CD14-positive monocyte (primary cell): ENCODE measurements around the gene C19orf85. TPM values are rescaled to one million over a fixed set of nuclear protein-coding genes. Genes with fewer than 3 reads are reported as not detected.
A peak's percentile ranks its signal among the peaks of the same experiment; 100 is the strongest.

Source experiments
- DNase-seq, 3 donors: peaks; one replicate each; pipeline ENCODE4 v3.0.0-alpha.2; 2011 to 2022
- H2AFZ ChIP-seq: 2 replicates; pipeline ENCODE4 v1.6.0; 2012; ENCODE audit warnings: mild to moderate bottlenecking, low read depth, low read length, inconsistent platforms; ENCODE audit not compliant: insufficient read depth, poor library complexity, severe bottlenecking
- H3K27ac ChIP-seq, 2 donors: 1 replicate in 1 of 2; 2 replicates in 1 of 2; pipeline ENCODE4 v1.5.1; 2012 to 2013; ENCODE audit warnings: low read length in 2 of 2, control low read depth in 1 of 2, inconsistent platforms in 1 of 2, low read depth in 1 of 2, mild to moderate bottlenecking in 1 of 2
- H3K27me3 ChIP-seq, 2 donors: one replicate each; pipeline versions ENCODE4 v1.6.0 to v1.6.1; 2011 to 2013; ENCODE audit warnings: low read length in 2 of 2; ENCODE audit not compliant: control insufficient read depth in 2 of 2, insufficient read depth in 2 of 2
- H3K36me3 ChIP-seq, 2 donors: replicated peaks in 1 of 2; 1 replicate in 1 of 2; 2 replicates in 1 of 2; pipeline versions ENCODE4 v1.5.1 to v1.6.1; 2012 to 2013; ENCODE audit warnings: low read length in 2 of 2, control low read depth in 1 of 2, inconsistent platforms in 1 of 2, mild to moderate bottlenecking in 1 of 2; ENCODE audit not compliant: insufficient read depth in 2 of 2, control insufficient read depth in 1 of 2
- H3K4me1 ChIP-seq, 2 donors: 1 replicate in 1 of 2; 2 replicates in 1 of 2; pipeline versions ENCODE4 v1.5.1 to v1.6.1; 2012 to 2013; ENCODE audit warnings: low read length in 2 of 2, control low read depth in 1 of 2, inconsistent platforms in 1 of 2, mild to moderate bottlenecking in 1 of 2, moderate library complexity in 1 of 2; ENCODE audit not compliant: insufficient read depth in 2 of 2, control insufficient read depth in 1 of 2
- H3K4me2 ChIP-seq: replicated peaks from 2 replicates; pipeline ENCODE3; 2012; ENCODE audit warnings: low read length, moderate library complexity, mild to moderate bottlenecking; ENCODE audit not compliant: poor library complexity, severe bottlenecking; ENCODE audit errors: extremely low read depth
- H3K4me3 ChIP-seq, 3 experiments: fragments of 200-600 bp in 1 of 3; sonication (generic) in 1 of 3; replicated peaks in 1 of 3; 1 replicate in 2 of 3; 2 replicates in 1 of 3; pipeline ENCODE4 v1.5.1; 2011 to 2013; ENCODE audit warnings: low read length in 3 of 3, mild to moderate bottlenecking in 3 of 3, control low read depth in 2 of 3, low read depth in 2 of 3, inconsistent platforms in 1 of 3, moderate library complexity in 1 of 3
- H3K79me2 ChIP-seq: 2 replicates; pipeline ENCODE4 v1.6.0; 2012; ENCODE audit warnings: mild to moderate bottlenecking, control low read depth, inconsistent platforms, low read length, moderate library complexity; ENCODE audit not compliant: insufficient read depth
- H3K9ac ChIP-seq: 2 replicates; pipeline ENCODE4 v1.6.0; 2017; ENCODE audit warnings: low read length, mild to moderate bottlenecking; ENCODE audit not compliant: insufficient read depth, poor library complexity, severe bottlenecking
- H3K9me3 ChIP-seq, 2 donors: replicated peaks in 1 of 2; 1 replicate in 1 of 2; 2 replicates in 1 of 2; pipeline versions ENCODE4 v1.5.1 to v1.6.1; 2012 to 2013; ENCODE audit warnings: low read length in 2 of 2, control low read depth in 1 of 2; ENCODE audit not compliant: control insufficient read depth in 1 of 2, insufficient read depth in 1 of 2
- H4K20me1 ChIP-seq: 2 replicates; pipeline ENCODE4 v1.6.0; 2012; ENCODE audit warnings: mild to moderate bottlenecking, low read length, control low read depth, moderate library complexity; ENCODE audit not compliant: insufficient read depth
- H3K27ac Mint-ChIP-seq, 7 donors: one replicate each; pipeline ENCODE4 v1.8.0; 2020; ENCODE audit warnings: mild to moderate bottlenecking in 7 of 7, mixed read lengths in 7 of 7, moderate library complexity in 6 of 7, inconsistent platforms in 2 of 7
- H3K27me3 Mint-ChIP-seq, 3 donors: one replicate each; pipeline ENCODE4 v1.8.0; 2021 to 2022; ENCODE audit warnings: low read depth in 3 of 3, mild to moderate bottlenecking in 3 of 3, mixed read lengths in 3 of 3, moderate library complexity in 3 of 3, inconsistent platforms in 1 of 3
- H3K36me3 Mint-ChIP-seq, 2 donors: one replicate each; pipeline ENCODE4 v1.8.0; 2020; ENCODE audit warnings: mixed read lengths in 2 of 2, inconsistent platforms in 1 of 2, mild to moderate bottlenecking in 1 of 2
- H3K4me1 Mint-ChIP-seq: one replicate; pipeline ENCODE4 v1.8.0; 2020; ENCODE audit warnings: mild to moderate bottlenecking, mixed read lengths
- H3K4me3 Mint-ChIP-seq, 2 donors: one replicate each; pipeline ENCODE4 v1.8.0; 2020; ENCODE audit warnings: mild to moderate bottlenecking in 2 of 2, mixed read lengths in 2 of 2, moderate library complexity in 1 of 2
- H3K9me3 Mint-ChIP-seq, 7 donors: one replicate each; pipeline ENCODE4 v1.8.0; 2020 to 2022; ENCODE audit warnings: mixed read lengths in 7 of 7, mild to moderate bottlenecking in 6 of 7, moderate library complexity in 6 of 7, inconsistent platforms in 2 of 7
- WGBS: methylation state at CpG from one replicate; pipeline ENCODE4 v1.1.5; 2013; ENCODE audit warnings: missing lambda C conversion rate; ENCODE audit not compliant: insufficient coverage; 5-methylcytosine and 5-hydroxymethylcytosine counted together
- intact Hi-C, 2 donors: fragments of 100-400 bp; cut with micrococcal nuclease; formaldehyde crosslinking; loops; one replicate each; pipeline versions ENCODE4 v1.15.0 to v1.15.1; 2023
- polyA plus RNA-seq, 3 donors: library from polyadenylated mRNA; depleted of rRNA in 1 of 3; unstranded in 2 of 3; stranded (reverse) in 1 of 3; fragments of 300-500 nt in 2 of 3; fragments of >200 nt in 1 of 3; fragmentation: Illumina TruSeq in 2 of 3; gene quantifications; 1 replicate in 2 of 3; 2 replicates in 1 of 3; pipeline ENCODE4 v1.2.3, GENCODE V29; 2012 to 2021
- TF ChIP-seq, protein P1 (sequence below): fragments of 200-600 bp; IDR thresholded peaks from one replicate; pipeline ENCODE4 v1.8.0; 2022; ENCODE audit warnings: antibody characterized with exemption, mild to moderate bottlenecking

C19orf85 gene
- polyA plus RNA-seq, 3 donors: not detected

GRCh38 chr19:55440411-55441105 is 24.0 kb downstream of the C19orf85 start:
- H3K9me3 Mint-ChIP-seq: peaks cover 0 to 38% (median 13%) of the 10 kb centered on the region in 7 donors
- WGBS: 10% methylated on average over 37 of the region's 39 CpGs
- Histone ChIP-seq H3K27me3 (peaks cover 26 to 67% of the 10 kb centered on the region in 2 donors), H3K4me3 (peak overlapping the region in 1 of 3 experiments; percentile 32), H4K20me1 (no peaks in the 10 kb centered on the region), H2AFZ (peak overlapping the region; percentile 29), H3K79me2 (no peaks in the 10 kb centered on the region), H3K27ac (no peak overlapping the region), H3K9ac (peak overlapping the region; percentile 4), H3K9me3 (peaks cover 0 to 22% of the 10 kb centered on the region in 2 donors), H3K36me3 (no peaks in the 10 kb centered on the region), H3K4me2 (peak overlapping the region; percentile 44), H3K4me1 (peaks cover 21 to 24% of the 10 kb centered on the region in 2 donors)
- peak overlapping the region in 1 of 2 donors; percentile 92 for H3K4me3 Mint-ChIP-seq
- peak overlapping the region in 1 of 7 donors; percentile 79 for H3K27ac Mint-ChIP-seq
- intact Hi-C loops: no loop called here
- H3K36me3 Mint-ChIP-seq: peaks cover 5 to 12% of the 10 kb centered on the region in 2 donors
- H3K4me1 Mint-ChIP-seq: peaks cover 21% of the 10 kb centered on the region
- TF ChIP-seq, protein P1, sequence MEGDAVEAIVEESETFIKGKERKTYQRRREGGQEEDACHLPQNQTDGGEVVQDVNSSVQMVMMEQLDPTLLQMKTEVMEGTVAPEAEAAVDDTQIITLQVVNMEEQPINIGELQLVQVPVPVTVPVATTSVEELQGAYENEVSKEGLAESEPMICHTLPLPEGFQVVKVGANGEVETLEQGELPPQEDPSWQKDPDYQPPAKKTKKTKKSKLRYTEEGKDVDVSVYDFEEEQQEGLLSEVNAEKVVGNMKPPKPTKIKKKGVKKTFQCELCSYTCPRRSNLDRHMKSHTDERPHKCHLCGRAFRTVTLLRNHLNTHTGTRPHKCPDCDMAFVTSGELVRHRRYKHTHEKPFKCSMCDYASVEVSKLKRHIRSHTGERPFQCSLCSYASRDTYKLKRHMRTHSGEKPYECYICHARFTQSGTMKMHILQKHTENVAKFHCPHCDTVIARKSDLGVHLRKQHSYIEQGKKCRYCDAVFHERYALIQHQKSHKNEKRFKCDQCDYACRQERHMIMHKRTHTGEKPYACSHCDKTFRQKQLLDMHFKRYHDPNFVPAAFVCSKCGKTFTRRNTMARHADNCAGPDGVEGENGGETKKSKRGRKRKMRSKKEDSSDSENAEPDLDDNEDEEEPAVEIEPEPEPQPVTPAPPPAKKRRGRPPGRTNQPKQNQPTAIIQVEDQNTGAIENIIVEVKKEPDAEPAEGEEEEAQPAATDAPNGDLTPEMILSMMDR: no peak
- DNase-seq: peak in 1 of 3 donors; percentile 27
- H3K27me3 Mint-ChIP-seq: peaks cover 48 to 77% (median 59%) of the 10 kb centered on the region in 3 donors

GRCh38 chr19:55439052-55439451 is 25.5 kb downstream of the C19orf85 start:
- H3K4me3 ChIP-seq: no peak overlapping the region
- H3K36me3 Mint-ChIP-seq: peaks cover 5 to 12% of the 10 kb centered on the region in 2 donors
- WGBS: 83% methylated on average over 5 of the region's 5 CpGs
- H2AFZ ChIP-seq: no peak overlapping the region
- intact Hi-C loops: no loop called here
- no peak overlapping the region for H3K27ac ChIP-seq
- H4K20me1 ChIP-seq: no peaks in the 10 kb centered on the region
- H3K9me3 ChIP-seq: peaks cover 0 to 15% of the 10 kb centered on the region in 2 donors
- peak overlapping the region in 1 of 2 donors; percentile 76 for H3K4me3 Mint-ChIP-seq
- DNase-seq: no peak
- TF ChIP-seq, protein P1: no peak
- H3K27ac Mint-ChIP-seq: peak overlapping the region in 1 of 7 donors; percentile 87
- no peaks in the 10 kb centered on the region for H3K36me3 ChIP-seq
- peaks cover 21% of the 10 kb centered on the region for H3K4me1 Mint-ChIP-seq
- no peak overlapping the region for H3K4me2 ChIP-seq
- no peaks in the 10 kb centered on the region for H3K79me2 ChIP-seq
- peaks cover 23 to 56% of the 10 kb centered on the region in 2 donors for H3K27me3 ChIP-seq
- peaks cover 21 to 24% of the 10 kb centered on the region in 2 donors for H3K4me1 ChIP-seq
- no peak overlapping the region for H3K9ac ChIP-seq
- peaks cover 0 to 32% (median 13%) of the 10 kb centered on the region in 7 donors for H3K9me3 Mint-ChIP-seq
- peaks cover 45 to 62% (median 48%) of the 10 kb centered on the region in 3 donors for H3K27me3 Mint-ChIP-seq
